Common myeloid progenitor, CD34-positive (primary cell): ENCODE results near the gene FKBP7.

ENCODE experiments used
- CTCF ChIA-PET: fragments of 350-600 bp; sonication (Branson Sonifier 250); formaldehyde crosslinking; loops from one replicate; lab custom pipeline; 2021; ENCODE audit warnings: antibody characterized with exemption; lab: Charles Lee
- POLR2A ChIA-PET: fragments of 350-600 bp; sonication (Branson Sonifier 250); formaldehyde crosslinking; loops from one replicate; lab custom pipeline; 2021; ENCODE audit warnings: antibody characterized with exemption; lab: Charles Lee
- DNase-seq, 3 donors: peaks; one replicate each; pipeline versions ENCODE4 v3.0.0 to v3.0.0-alpha.2; 2013
- H3K27ac ChIP-seq, 2 experiments: 1 replicate in 1 of 2; 2 replicates in 1 of 2; pipeline ENCODE4 v1.7.0; 2013; ENCODE audit warnings: inconsistent platforms in 2 of 2, low read length in 2 of 2, mild to moderate bottlenecking in 2 of 2, low read depth in 1 of 2, moderate library complexity in 1 of 2; ENCODE audit not compliant: severe bottlenecking in 2 of 2, insufficient read depth in 1 of 2, poor library complexity in 1 of 2
- H3K27me3 ChIP-seq, 5 experiments: replicated peaks in 2 of 5; 1 replicate in 3 of 5; 2 replicates in 2 of 5; pipeline versions ENCODE4 v1.6.1 to v1.7.0; 2013; ENCODE audit warnings: low read length in 4 of 5, mild to moderate bottlenecking in 2 of 5, moderate library complexity in 2 of 5, inconsistent platforms in 1 of 5; ENCODE audit not compliant: insufficient read depth in 5 of 5, control insufficient read depth in 4 of 5
- H3K36me3 ChIP-seq, 4 experiments: 1 replicate in 2 of 4; 2 replicates in 2 of 4; pipeline versions ENCODE4 v1.6.1 to v1.7.0; 2013; ENCODE audit warnings: low read length in 3 of 4, control low read depth in 1 of 4, mild to moderate bottlenecking in 1 of 4; ENCODE audit not compliant: control insufficient read depth in 4 of 4, insufficient read depth in 4 of 4
- H3K4me1 ChIP-seq, 4 experiments: 1 replicate in 3 of 4; 2 replicates in 1 of 4; pipeline versions ENCODE4 v1.6.1 to v1.7.1; 2013; ENCODE audit warnings: low read length in 3 of 4, mild to moderate bottlenecking in 3 of 4, control low read depth in 1 of 4, inconsistent platforms in 1 of 4, moderate library complexity in 1 of 4; ENCODE audit not compliant: control insufficient read depth in 4 of 4, insufficient read depth in 4 of 4; ENCODE audit errors: control extremely low read depth in 1 of 4
- H3K4me3 ChIP-seq, 7 experiments: 1 replicate in 4 of 7; 2 replicates in 3 of 7; pipeline versions ENCODE4 v1.5.1 to v1.7.0; 2013; ENCODE audit warnings: mild to moderate bottlenecking in 7 of 7, low read length in 6 of 7, moderate library complexity in 6 of 7, inconsistent platforms in 2 of 7, low read depth in 2 of 7, control low read depth in 1 of 7; ENCODE audit not compliant: insufficient read depth in 4 of 7, control insufficient read depth in 1 of 7; ENCODE audit errors: extremely low read depth in 1 of 7
- H3K9me3 ChIP-seq, 5 experiments: 1 replicate in 4 of 5; 2 replicates in 1 of 5; pipeline versions ENCODE4 v1.6.1 to v1.7.1; 2013; ENCODE audit warnings: low read length in 4 of 5, mild to moderate bottlenecking in 2 of 5, inconsistent platforms in 1 of 5, low read depth in 1 of 5, moderate library complexity in 1 of 5; ENCODE audit not compliant: control insufficient read depth in 4 of 5, insufficient read depth in 2 of 5; ENCODE audit errors: control extremely low read depth in 1 of 5
- WGBS: methylation state at CpG from one replicate; pipeline ENCODE4 v1.1.5; 2013; ENCODE audit not compliant: insufficient coverage; 5-methylcytosine and 5-hydroxymethylcytosine counted together

Gene FKBP7

GRCh38 chr2:178522950-178523595, 44.7 kb upstream of the FKBP7 start:
- ChIA-PET POLR2A (interaction anchor here (0.6 kb wide), 1 partner anchor 584 kb away, joined by 5 read pairs; no protein-coding TSS in a partner anchor), CTCF (interaction anchor here (0.8 to 1.9 kb wide), 5 partner anchors 9 to 218 kb away, joined by 3 to 4 read pairs (median 3); no protein-coding TSS in a partner anchor)
- DNase-seq = peak; percentile 92 to 95 (median 95)
- Histone ChIP-seq H3K4me3 (peak overlapping the region; percentile 60 to 90 (median 84)), H3K9me3 (no peaks in the 10 kb centered on the region), H3K27me3 (no peaks in the 10 kb centered on the region), H3K27ac (peak overlapping the region; percentile 64 to 88), H3K36me3 (peaks cover 3 to 12% (median 8%) of the 10 kb centered on the region in 4 experiments), H3K4me1 (peaks cover 5 to 14% (median 9%) of the 10 kb centered on the region in 4 experiments)
- 22% methylated on average over 22 of the region's 25 CpGs for WGBS

- WGBS = 97% methylated on average over 9 of the region's 11 CpGs
- Histone ChIP-seq H3K36me3 (peaks cover 0 to 13% (median 10%) of the 10 kb centered on the region in 4 experiments), H3K4me3 (no peak overlapping the region), H3K4me1 (peaks cover 5 to 14% (median 9%) of the 10 kb centered on the region in 4 experiments), H3K27me3 (no peaks in the 10 kb centered on the region), H3K9me3 (no peaks in the 10 kb centered on the region), H3K27ac (no peak overlapping the region)
- CTCF ChIA-PET = interaction anchor here (1.2 kb wide), 1 partner anchor 19 kb away, joined by 3 read pairs; no protein-coding TSS in a partner anchor
- POLR2A ChIA-PET = no interaction called here
- no peak for DNase-seq
These were observed 43.1 kb upstream of the FKBP7 start for GRCh38 chr2:178521304-178522150.

DNA sequence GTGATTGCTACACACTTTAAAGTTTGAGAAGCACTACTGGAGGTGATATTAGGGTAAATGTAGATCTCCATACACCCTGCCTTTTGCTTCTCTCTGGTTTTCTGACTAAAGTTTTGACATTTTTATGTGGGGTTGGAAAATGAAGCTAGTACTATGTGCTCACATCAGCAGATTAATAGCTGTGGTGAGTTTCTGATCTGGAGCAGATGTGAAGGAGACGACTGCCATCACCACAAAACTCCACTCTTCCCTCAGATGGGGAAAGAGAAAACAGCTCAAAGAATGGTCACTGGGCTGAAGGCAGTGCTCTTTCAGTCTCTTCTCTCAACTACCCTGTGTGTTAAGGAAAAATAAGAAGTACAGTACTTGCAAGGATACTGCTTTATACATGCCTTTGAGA, 39.1 kb upstream of the FKBP7 start:
- ChIA-PET POLR2A (no interaction called here), CTCF (interaction anchor here (1.1 to 1.8 kb wide), 3 partner anchors 11 to 48 kb away, joined by 3 to 6 read pairs (median 5); no protein-coding TSS in a partner anchor)
- Histone ChIP-seq H3K27me3 (no peaks in the 10 kb centered on the region), H3K9me3 (no peaks in the 10 kb centered on the region), H3K36me3 (peaks cover 0 to 24% (median 11%) of the 10 kb centered on the region in 4 experiments), H3K4me1 (no peaks in the 10 kb centered on the region), H3K4me3 (no peak overlapping the region), H3K27ac (no peak overlapping the region)
- no CpG with 5 or more reads among the region's 1 CpG for WGBS
- no peak for DNase-seq

GRCh38 chr2:178514664-178515063, 36.3 kb upstream of the FKBP7 start:
- CTCF ChIA-PET = no interaction called here
- POLR2A ChIA-PET = no interaction called here

DNA sequence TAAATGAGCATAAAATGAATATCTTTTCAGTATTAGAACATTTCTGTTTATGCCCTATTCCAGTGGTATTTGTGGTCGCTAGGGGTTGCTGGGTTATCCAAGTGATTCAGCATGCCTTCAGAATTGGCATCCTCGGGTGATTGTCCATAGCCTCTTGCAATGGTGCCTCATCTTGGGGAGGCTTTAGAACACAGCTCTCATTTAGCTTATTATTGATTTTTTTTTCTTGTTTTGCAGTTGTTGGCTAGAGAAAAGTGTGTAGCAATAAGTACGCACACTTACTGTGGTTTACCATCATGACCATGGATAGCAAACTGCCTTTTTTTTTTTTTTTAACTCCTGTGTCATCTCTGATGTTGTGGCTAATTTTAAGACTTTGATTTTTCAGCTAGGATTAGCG, 35.5 kb upstream of the FKBP7 start:
- 87% methylated on average over 3 of the region's 4 CpGs for WGBS
- ChIA-PET POLR2A (no interaction called here), CTCF (interaction anchor here (0.7 kb wide), 1 partner anchor 10 kb away, joined by 3 read pairs; no protein-coding TSS in a partner anchor)
- Histone ChIP-seq H3K9me3 (no peaks in the 10 kb centered on the region), H3K36me3 (peaks cover 0 to 38% (median 13%) of the 10 kb centered on the region in 4 experiments), H3K27ac (no peak overlapping the region), H3K4me1 (no peaks in the 10 kb centered on the region), H3K27me3 (no peaks in the 10 kb centered on the region), H3K4me3 (no peak overlapping the region)
- peak in 2 of 3 donors; percentile 13 to 18 for DNase-seq

More at GRCh38 chr2:178514664-178515063, 36.3 kb upstream of the FKBP7 start:
- Histone ChIP-seq H3K36me3 (peaks cover 0 to 37% (median 12%) of the 10 kb centered on the region in 4 experiments), H3K4me1 (no peaks in the 10 kb centered on the region), H3K4me3 (no peak overlapping the region), H3K27me3 (no peaks in the 10 kb centered on the region), H3K9me3 (no peaks in the 10 kb centered on the region), H3K27ac (no peak overlapping the region)
- WGBS = no CpG with 5 or more reads among the region's 2 CpGs
- no peak for DNase-seq

DNA sequence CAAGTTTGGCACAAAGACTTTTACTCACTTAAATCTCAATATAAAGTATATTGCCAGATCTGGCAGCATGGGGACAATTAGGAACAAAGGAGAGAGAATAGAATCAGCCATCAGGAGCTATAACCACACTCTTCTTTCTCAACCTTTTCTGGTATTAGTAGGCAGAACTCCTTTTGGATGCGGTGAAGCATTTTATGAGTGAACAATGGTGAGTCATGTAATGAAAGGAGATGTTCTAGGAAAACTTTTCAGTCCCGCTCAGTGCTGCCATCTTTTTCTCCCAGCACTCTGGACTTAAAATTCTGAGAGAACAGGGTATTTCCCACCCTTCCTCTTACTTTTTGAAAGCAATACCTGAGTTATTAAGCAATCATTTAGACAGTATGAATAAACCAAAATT, 34.1 kb upstream of the FKBP7 start:
- no peaks in the 10 kb centered on the region for H3K9me3 ChIP-seq
- POLR2A ChIA-PET = no interaction called here
- no peak for DNase-seq
- H3K27ac ChIP-seq = no peak overlapping the region
- peaks cover 0 to 28% (median 4%) of the 10 kb centered on the region in 4 experiments for H3K36me3 ChIP-seq
- no peaks in the 10 kb centered on the region for H3K4me1 ChIP-seq
- H3K4me3 ChIP-seq = no peak overlapping the region
- CTCF ChIA-PET = no interaction called here
- WGBS = no CpG with 5 or more reads among the region's 2 CpGs
- H3K27me3 ChIP-seq = no peaks in the 10 kb centered on the region
